Erythroblast (primary cell): ENCODE data around the gene CROCC2.

ENCODE experiments used
- DNase-seq, 2 experiments: peaks; one replicate each; lab custom pipeline; 2025; lab: John Stamatoyannopoulos, UW
- GATA1 ChIP-seq: IDR thresholded peaks from 2 replicates; pipeline ENCODE4 v1.6.1; 2011; ENCODE audit warnings: low read depth, mild to moderate bottlenecking, control low read depth, low read length, moderate library complexity
- POLR2A ChIP-seq: IDR thresholded peaks from 2 replicates; pipeline ENCODE4 v1.6.1; 2011; ENCODE audit warnings: mild to moderate bottlenecking, low read length

Gene CROCC2

GRCh38 chr2:240932001-240932723 is 26.0 kb downstream of the CROCC2 start:
- DNase-seq, result no peak
- TF ChIP-seq GATA1, result no peak
- no peak for TF ChIP-seq POLR2A

GRCh38 chr2:240932724-240933047 is 26.6 kb downstream of the CROCC2 start:
- no peak for TF ChIP-seq POLR2A
- no peak for TF ChIP-seq GATA1
- no peak for DNase-seq

GRCh38 chr2:240933048-240933965 is 27.2 kb downstream of the CROCC2 start:
- no peak for TF ChIP-seq POLR2A
- TF ChIP-seq GATA1, result no peak

DNA sequence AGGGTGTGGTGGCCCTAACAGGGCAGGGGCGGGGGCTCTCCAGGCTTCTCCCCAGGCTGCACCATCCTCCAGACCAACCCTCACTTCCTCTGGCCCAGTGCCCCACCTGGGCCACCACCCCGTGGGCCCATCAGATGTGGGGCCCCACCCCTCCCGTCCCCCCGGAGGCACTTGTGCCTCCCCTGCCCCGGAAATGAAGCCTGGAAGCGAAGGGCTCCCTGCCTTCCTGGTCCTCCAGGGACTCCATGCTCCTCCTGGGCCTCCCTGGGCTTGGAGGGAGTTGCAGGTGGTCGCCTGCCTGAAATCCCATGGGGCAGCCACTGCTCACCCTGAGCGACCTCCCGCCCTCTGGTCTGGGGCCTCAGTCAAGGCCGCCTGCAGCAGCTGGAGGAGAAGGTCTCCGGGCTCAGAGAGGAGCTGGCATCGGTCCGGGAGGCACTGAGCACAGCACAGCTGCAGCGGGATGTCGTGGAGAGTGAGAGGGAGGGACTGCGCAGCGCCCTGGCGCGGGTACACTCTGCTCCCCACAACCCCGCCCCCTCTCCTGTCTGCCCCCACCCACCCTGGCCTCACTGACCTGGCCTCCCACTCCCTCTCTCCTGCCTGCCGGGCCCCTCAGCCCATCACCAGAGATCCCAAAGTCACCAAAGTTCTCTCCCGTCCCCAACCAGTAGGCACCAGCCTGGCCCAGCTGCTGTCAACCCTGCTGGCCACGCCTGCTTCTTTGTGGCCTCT is 28.0 kb downstream of the CROCC2 start:
- TF ChIP-seq GATA1 (no peak), POLR2A (no peak)
- no peak for DNase-seq

More at GRCh38 chr2:240933048-240933965, 27.2 kb downstream of the CROCC2 start:
- DNase-seq, result no peak

DNA sequence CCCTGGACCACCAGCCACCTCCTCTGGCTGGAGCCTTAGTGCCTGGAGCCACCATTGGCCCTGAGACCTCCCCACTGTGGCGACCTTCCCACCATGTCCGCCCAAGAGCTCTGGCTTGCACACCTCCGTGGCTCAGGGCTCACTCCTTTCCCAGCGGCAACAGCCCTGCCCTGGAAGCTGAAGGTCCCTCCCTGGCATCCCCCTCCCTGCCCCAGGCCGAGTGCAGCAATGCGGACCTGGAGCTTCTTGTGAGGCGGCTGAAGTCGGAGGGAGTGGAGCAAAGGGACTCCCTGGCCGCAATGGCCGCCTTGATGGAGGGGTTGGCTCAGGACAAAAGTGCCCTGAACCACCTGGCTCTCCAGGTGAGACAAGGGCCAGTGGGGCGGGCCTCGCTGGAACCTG is 28.6 kb downstream of the CROCC2 start:
- no peak for DNase-seq

GRCh38 chr2:240935103-240935876 is 29.2 kb downstream of the CROCC2 start:
- TF ChIP-seq GATA1 (no peak), POLR2A (no peak)
- DNase-seq, result no peak

More for the DNA sequence above, 28.6 kb downstream of the CROCC2 start:
- TF ChIP-seq GATA1 (no peak), POLR2A (no peak)

- no peak for DNase-seq
Measured at GRCh38 chr2:240936106-240936505, 30.0 kb downstream of the CROCC2 start.

DNA sequence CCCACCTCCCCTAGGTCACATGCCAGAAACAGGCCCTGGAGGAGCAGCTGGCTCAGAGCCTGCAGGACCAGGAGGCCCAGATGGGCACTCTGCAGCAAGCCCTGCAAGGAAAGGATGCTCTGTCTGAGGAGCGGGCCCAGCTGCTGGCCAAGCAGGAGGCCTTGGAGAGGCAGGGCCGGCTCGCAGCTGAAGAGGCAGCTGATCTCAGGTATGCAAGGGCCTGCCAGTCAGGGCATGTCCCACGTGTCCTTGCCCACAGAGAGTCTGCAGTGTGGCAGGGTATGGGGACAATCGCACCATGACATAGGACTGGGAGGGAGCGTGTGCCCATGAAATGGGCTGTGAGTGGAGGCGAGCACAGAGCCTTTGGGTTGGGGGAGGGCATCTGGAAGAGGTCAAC is 39.9 kb downstream of the CROCC2 start:
- DNase-seq, result no peak

More at GRCh38 chr2:240936106-240936505, 30.0 kb downstream of the CROCC2 start:
- TF ChIP-seq GATA1, result no peak
- TF ChIP-seq POLR2A, result no peak

DNA sequence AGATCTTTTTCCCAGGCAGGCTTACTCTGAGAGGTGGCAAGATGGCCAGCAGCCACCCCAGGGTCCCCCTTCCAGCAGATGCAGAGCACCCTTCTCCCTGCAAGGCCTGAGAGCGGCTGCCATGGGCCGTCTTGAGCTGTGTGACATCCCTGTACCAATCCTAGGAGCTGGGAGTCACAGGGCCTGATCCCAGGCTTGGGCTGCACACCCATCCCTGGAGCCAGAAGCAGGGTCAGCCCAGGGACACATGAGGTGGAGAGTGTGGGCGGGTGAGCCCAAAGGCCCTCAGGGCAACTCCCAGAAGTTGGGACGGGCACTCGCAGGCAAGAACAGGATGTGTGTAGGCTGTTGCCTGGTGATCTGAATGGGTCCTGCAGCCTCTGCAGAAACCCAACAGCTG is 40.5 kb downstream of the CROCC2 start:
- DNase-seq, result no peak
- TF ChIP-seq POLR2A (no peak), GATA1 (no peak)

More for the DNA sequence above, 39.9 kb downstream of the CROCC2 start:
- TF ChIP-seq POLR2A, result no peak

- no peak for DNase-seq
- no peak for TF ChIP-seq GATA1
- no peak for TF ChIP-seq POLR2A
Measured at GRCh38 chr2:240947176-240947575, 41.0 kb downstream of the CROCC2 start.

GRCh38 chr2:240947607-240948006 is 41.5 kb downstream of the CROCC2 start:
- no peak for DNase-seq
- no peak for TF ChIP-seq GATA1

DNA sequence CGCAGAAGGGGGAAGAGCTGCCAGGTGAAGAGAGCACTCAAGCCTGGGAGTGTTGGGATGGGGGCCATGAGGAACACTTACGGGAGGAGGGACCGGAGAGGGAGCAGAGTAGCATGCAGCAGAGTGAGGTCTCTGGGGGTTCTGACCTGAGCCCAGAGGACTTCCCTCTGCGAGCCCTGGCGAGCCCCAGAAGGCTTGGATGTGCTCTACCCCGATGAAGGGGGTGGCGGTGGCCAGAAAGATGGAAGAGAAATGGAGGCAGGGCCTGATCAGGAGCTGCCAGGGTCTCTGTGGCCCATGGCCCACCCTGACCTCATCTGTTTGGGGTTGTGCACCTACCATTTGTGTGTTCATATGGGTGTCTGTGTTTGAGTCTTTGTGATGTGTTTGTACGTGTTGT is 42.0 kb downstream of the CROCC2 start:
- no peak for DNase-seq
- TF ChIP-seq POLR2A (no peak), GATA1 (no peak)

DNA sequence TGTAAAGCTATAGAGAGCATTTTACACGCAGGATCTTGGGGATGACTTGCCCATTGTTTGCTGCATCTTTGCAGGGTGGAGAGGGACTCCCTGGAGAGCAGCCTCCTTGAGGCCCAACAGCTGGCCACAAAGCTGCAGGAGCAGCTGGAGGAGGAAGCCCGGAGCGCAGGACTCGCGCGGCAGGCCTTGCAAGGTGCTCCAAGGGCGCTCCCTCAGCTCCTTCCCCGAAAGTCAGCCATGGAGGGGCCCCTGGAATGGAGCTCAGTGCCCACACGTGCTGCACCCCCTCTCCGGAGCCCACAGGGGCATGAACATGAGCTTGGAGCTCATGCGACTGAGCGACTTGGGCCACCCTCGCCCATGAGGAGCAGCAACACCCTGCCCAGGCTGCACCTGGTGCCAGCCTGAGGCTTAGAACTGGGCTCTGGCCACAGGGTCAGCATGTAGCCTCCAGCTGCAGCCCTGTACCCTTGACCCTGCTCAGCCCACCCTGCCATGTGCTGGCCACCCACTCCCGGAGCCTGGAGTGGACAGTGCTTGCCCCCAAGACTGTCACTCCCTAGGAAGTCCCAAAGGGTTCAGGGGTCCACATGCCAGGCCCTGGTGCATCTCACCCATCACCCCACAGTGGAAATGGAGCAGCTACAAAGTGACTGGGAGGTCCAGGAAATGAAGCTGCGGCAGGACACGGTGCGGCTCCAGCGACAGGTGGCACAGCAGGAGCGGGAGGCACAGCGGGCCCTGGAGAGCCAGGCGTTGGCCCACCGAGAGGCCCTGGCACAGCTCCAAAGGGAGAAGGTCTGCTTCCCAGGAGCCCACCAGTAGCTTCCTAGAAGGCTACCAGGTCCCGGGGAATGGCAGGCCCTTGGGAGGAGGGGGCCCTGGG is 43.0 kb downstream of the CROCC2 start:
- DNase-seq, result no peak
- TF ChIP-seq POLR2A, result no peak
- no peak for TF ChIP-seq GATA1
